Ecto neural progenitor cell (in vitro differentiated cells): ENCODE results near the gene ATG9B.

Source experiments
- DNase-seq: peaks from one replicate; pipeline ENCODE4 v3.0.0-alpha.2; 2018; ENCODE audit warnings: low spot score

ATG9B gene

GRCh38 chr7:151000897-151001495 is 23.3 kb downstream of the ATG9B start:
- no peak for DNase-seq

GRCh38 chr7:150999497-151000230 is 24.6 kb downstream of the ATG9B start:
- no peak for DNase-seq

GRCh38 chr7:150999001-150999400 is 25.3 kb downstream of the ATG9B start:
- DNase-seq, result no peak

- peak; percentile 48 for DNase-seq
Observed at GRCh38 chr7:150998341-150998740, 26.0 kb downstream of the ATG9B start.

- no peak for DNase-seq
Observed at GRCh38 chr7:150997817-150998216, 26.5 kb downstream of the ATG9B start.

- DNase-seq, result peak; percentile 44
Observed at GRCh38 chr7:150997075-150997511, 27.2 kb downstream of the ATG9B start.

- DNase-seq, result no peak
Observed at GRCh38 chr7:150996376-150997074, 27.8 kb downstream of the ATG9B start.

- DNase-seq, result no peak
Observed at GRCh38 chr7:150994838-150995510, 29.3 kb downstream of the ATG9B start.

- DNase-seq, result no peak
Observed at GRCh38 chr7:150994141-150994837, 30.0 kb downstream of the ATG9B start.

- peak; percentile 81 for DNase-seq
Observed at GRCh38 chr7:150993511-150993910, 30.8 kb downstream of the ATG9B start.

- DNase-seq, result peak; percentile 87
Observed at GRCh38 chr7:150992833-150993302, 31.4 kb downstream of the ATG9B start.

GRCh38 chr7:150992051-150992640 is 32.1 kb downstream of the ATG9B start:
- no peak for DNase-seq

GRCh38 chr7:150990416-150991186 is 33.7 kb downstream of the ATG9B start, which contains the start of gene NOS3:
NOS3 (plus strand) TSS chr7:150991017; CDS start chr7:150993804, 2,787 bp downstream.
- no peak for DNase-seq

- DNase-seq, result no peak
Observed at GRCh38 chr7:150989456-150989855, 34.8 kb downstream of the ATG9B start.

GRCh38 chr7:150988230-150989226 is 35.8 kb downstream of the ATG9B start:
- peak; percentile 89 for DNase-seq

GRCh38 chr7:150986556-150986955 is 37.7 kb downstream of the ATG9B start:
- no peak for DNase-seq

GRCh38 chr7:150986099-150986512 is 38.2 kb downstream of the ATG9B start:
- peak; percentile 76 for DNase-seq

- DNase-seq, result no peak
Observed at GRCh38 chr7:150983893-150984368, 40.4 kb downstream of the ATG9B start.

- no peak for DNase-seq
Observed at GRCh38 chr7:150982351-150982750, 41.9 kb downstream of the ATG9B start.
